ENCODE measurements around the gene HBA2.
"Not testable (repeated sequence)": the region's sequence is repeated elsewhere in the genome, so short reads cannot be mapped to it uniquely, and the experiment has no call there.

Gene HBA2

GRCh38 chr16:162271-162991 lies 10.2 kb upstream of the HBA2 start:
- H3K36me3 Mint-ChIP-seq (ENCODE audit: insufficient read depth): peaks cover 7% of the 10 kb centered on the region
- DNase-seq (ENCODE audit: low spot score in 2 of 2): no peak
- H3K4me3 Mint-ChIP-seq: no peak overlapping the region
- ATAC-seq (replicated peaks; ENCODE audit: extremely low read depth, poor library complexity, severe bottlenecking): no peak
- no peak overlapping the region for H3K27ac Mint-ChIP-seq (ENCODE audit: low read depth)
- H3K4me1 Mint-ChIP-seq: no peaks in the 10 kb centered on the region
- peaks cover 55% of the 10 kb centered on the region for H3K27me3 Mint-ChIP-seq
- H3K9me3 Mint-ChIP-seq: no peaks in the 10 kb centered on the region

GRCh38 chr16:163139-163538 lies 9.5 kb upstream of the HBA2 start:
- peaks cover 55% of the 10 kb centered on the region for H3K27me3 Mint-ChIP-seq

GRCh38 chr16:163696-164095 lies 9.0 kb upstream of the HBA2 start:
- not testable (repeated sequence) for H3K4me1 Mint-ChIP-seq; H3K36me3 Mint-ChIP-seq (ENCODE audit: insufficient read depth); H3K9me3 Mint-ChIP-seq; H3K4me3 Mint-ChIP-seq; ATAC-seq (replicated peaks; ENCODE audit: extremely low read depth, poor library complexity, severe bottlenecking); DNase-seq (ENCODE audit: low spot score in 2 of 2); H3K27ac Mint-ChIP-seq (ENCODE audit: low read depth)
- H3K27me3 Mint-ChIP-seq: peaks cover 55% of the 10 kb centered on the region

More at GRCh38 chr16:163139-163538, 9.5 kb upstream of the HBA2 start:
- ATAC-seq (replicated peaks; ENCODE audit: extremely low read depth, poor library complexity, severe bottlenecking); H3K4me1 Mint-ChIP-seq; H3K36me3 Mint-ChIP-seq (ENCODE audit: insufficient read depth); H3K27ac Mint-ChIP-seq (ENCODE audit: low read depth); H3K9me3 Mint-ChIP-seq; H3K4me3 Mint-ChIP-seq; DNase-seq (ENCODE audit: low spot score in 2 of 2): not testable (repeated sequence)

- not testable (repeated sequence) for H3K9me3 Mint-ChIP-seq; H3K4me3 Mint-ChIP-seq; H3K4me1 Mint-ChIP-seq; DNase-seq (ENCODE audit: low spot score in 2 of 2); H3K27ac Mint-ChIP-seq (ENCODE audit: low read depth); H3K36me3 Mint-ChIP-seq (ENCODE audit: insufficient read depth); ATAC-seq (replicated peaks; ENCODE audit: extremely low read depth, poor library complexity, severe bottlenecking)
- H3K27me3 Mint-ChIP-seq: peaks cover 55% of the 10 kb centered on the region
Measured at GRCh38 chr16:164134-164823, 8.4 kb upstream of the HBA2 start.

- DNase-seq (ENCODE audit: low spot score in 2 of 2): no peak
- no peak for ATAC-seq (replicated peaks; ENCODE audit: extremely low read depth, poor library complexity, severe bottlenecking)
- peaks cover 5% of the 10 kb centered on the region for H3K36me3 Mint-ChIP-seq (ENCODE audit: insufficient read depth)
Measured at GRCh38 chr16:164827-165538, 7.7 kb upstream of the HBA2 start.

GRCh38 chr16:165539-166374 lies 6.9 kb upstream of the HBA2 start, which contains the start of gene HBM:
Gene HBM, plus strand, starts transcription at chr16:165978. Its CDS starts 20 bp downstream, at chr16:165998.
- H3K27ac Mint-ChIP-seq (ENCODE audit: low read depth): no peak within 1 kb of the TSS

More at GRCh38 chr16:164827-165538, 7.7 kb upstream of the HBA2 start:
- no peaks in the 10 kb centered on the region for H3K9me3 Mint-ChIP-seq
- H3K27me3 Mint-ChIP-seq: peaks cover 55% of the 10 kb centered on the region
- no peak overlapping the region for H3K27ac Mint-ChIP-seq (ENCODE audit: low read depth)
- no peaks in the 10 kb centered on the region for H3K4me1 Mint-ChIP-seq
- H3K4me3 Mint-ChIP-seq: peak overlapping the region; percentile 52

GRCh38 chr16:166375-167121 lies 6.1 kb upstream of the HBA2 start:
- ATAC-seq (replicated peaks; ENCODE audit: extremely low read depth, poor library complexity, severe bottlenecking) (no peak), DNase-seq (ENCODE audit: low spot score in 2 of 2) (no peak)
- Mint-ChIP-seq H3K36me3 (ENCODE audit: insufficient read depth) (peaks cover 5% of the 10 kb centered on the region), H3K9me3 (no peaks in the 10 kb centered on the region), H3K4me1 (no peaks in the 10 kb centered on the region), H3K27me3 (peaks cover 63% of the 10 kb centered on the region), H3K27ac (ENCODE audit: low read depth) (no peak overlapping the region), H3K4me3 (peak overlapping the region; percentile 57)

More at GRCh38 chr16:165539-166374, 6.9 kb upstream of the HBA2 start, which contains the start of gene HBM:
- peak within 1 kb of the TSS; percentile 57 for H3K4me3 Mint-ChIP-seq
- no peak for DNase-seq (ENCODE audit: low spot score in 2 of 2)
- peaks cover 62% of the 10 kb centered on the region for H3K27me3 Mint-ChIP-seq
- ATAC-seq (replicated peaks; ENCODE audit: extremely low read depth, poor library complexity, severe bottlenecking): no peak
- H3K9me3 Mint-ChIP-seq: no peaks in the 10 kb centered on the region
- H3K36me3 Mint-ChIP-seq (ENCODE audit: insufficient read depth): peaks cover 5% of the 10 kb centered on the region
- H3K4me1 Mint-ChIP-seq: no peaks in the 10 kb centered on the region

- no peak for DNase-seq (ENCODE audit: low spot score in 2 of 2)
- H3K27ac Mint-ChIP-seq (ENCODE audit: low read depth): no peak overlapping the region
- peak overlapping the region; percentile 57 for H3K4me3 Mint-ChIP-seq
- no peak for ATAC-seq (replicated peaks; ENCODE audit: extremely low read depth, poor library complexity, severe bottlenecking)
- H3K36me3 Mint-ChIP-seq (ENCODE audit: insufficient read depth): peaks cover 5% of the 10 kb centered on the region
- H3K27me3 Mint-ChIP-seq: peaks cover 63% of the 10 kb centered on the region
- no peaks in the 10 kb centered on the region for H3K9me3 Mint-ChIP-seq
- no peaks in the 10 kb centered on the region for H3K4me1 Mint-ChIP-seq
Measured at GRCh38 chr16:167122-167690, 5.5 kb upstream of the HBA2 start.

- Mint-ChIP-seq H3K4me1 (no peaks in the 10 kb centered on the region), H3K27ac (ENCODE audit: low read depth) (no peak overlapping the region), H3K36me3 (ENCODE audit: insufficient read depth) (peaks cover 4% of the 10 kb centered on the region), H3K27me3 (peaks cover 62% of the 10 kb centered on the region), H3K4me3 (no peak overlapping the region), H3K9me3 (no peaks in the 10 kb centered on the region)
- DNase-seq (ENCODE audit: low spot score in 2 of 2): no peak
- ATAC-seq (replicated peaks; ENCODE audit: extremely low read depth, poor library complexity, severe bottlenecking): no peak
Measured at GRCh38 chr16:168424-168823, 4.3 kb upstream of the HBA2 start.

GRCh38 chr16:169014-169413 lies 3.7 kb upstream of the HBA2 start:
- Mint-ChIP-seq H3K4me3 (no peak overlapping the region), H3K27me3 (peaks cover 67% of the 10 kb centered on the region), H3K4me1 (no peaks in the 10 kb centered on the region), H3K36me3 (ENCODE audit: insufficient read depth) (peaks cover 4% of the 10 kb centered on the region), H3K9me3 (no peaks in the 10 kb centered on the region), H3K27ac (ENCODE audit: low read depth) (no peak overlapping the region)
- DNase-seq (ENCODE audit: low spot score in 2 of 2): no peak
- ATAC-seq (replicated peaks; ENCODE audit: extremely low read depth, poor library complexity, severe bottlenecking): no peak

GRCh38 chr16:170088-170507 lies 2.6 kb upstream of the HBA2 start:
- peaks cover 78% of the 10 kb centered on the region for H3K27me3 Mint-ChIP-seq
- ATAC-seq (replicated peaks; ENCODE audit: extremely low read depth, poor library complexity, severe bottlenecking); H3K4me3 Mint-ChIP-seq; H3K9me3 Mint-ChIP-seq; H3K36me3 Mint-ChIP-seq (ENCODE audit: insufficient read depth); H3K27ac Mint-ChIP-seq (ENCODE audit: low read depth); H3K4me1 Mint-ChIP-seq; DNase-seq (ENCODE audit: low spot score in 2 of 2): not testable (repeated sequence)
